HFF-Myc (cell line): ENCODE data around the gene TNFRSF12A.
"Not testable (repeated sequence)": the region's sequence is repeated elsewhere in the genome, so short reads cannot be mapped to it uniquely, and the experiment has no call there.

Source experiments
- DNase-seq: peaks from one replicate; pipeline ENCODE4 v3.0.0-alpha.2; 2011; ENCODE audit warnings: low read depth; ENCODE audit errors: extremely low read depth
- H3K4me3 ChIP-seq: replicated peaks from 2 replicates; pipeline ENCODE4 v1.5.1; 2011; ENCODE audit warnings: low read depth, mild to moderate bottlenecking, control low read depth, low read length
- CTCF ChIP-seq: IDR thresholded peaks from 2 replicates; pipeline ENCODE4 v1.5.1; 2012; ENCODE audit warnings: mild to moderate bottlenecking, low read depth, low read length, control low read depth; ENCODE audit errors: missing control alignments

TNFRSF12A gene

GRCh38 chr16:3066440-3066748 lies 46.2 kb downstream of the TNFRSF12A start:
- H3K4me3 ChIP-seq = peak overlapping the region; percentile 30; the same call in 1 of the 2 replicates
- DNase-seq = no peak
- no peak for TF ChIP-seq CTCF

- no peak for TF ChIP-seq CTCF
- no peak overlapping the region for H3K4me3 ChIP-seq
- no peak for DNase-seq
Measured at GRCh38 chr16:3068487-3068886, 48.3 kb downstream of the TNFRSF12A start.

GRCh38 chr16:3069146-3069545 lies 49.0 kb downstream of the TNFRSF12A start:
- not testable (repeated sequence) for DNase-seq, H3K4me3 ChIP-seq

GRCh38 chr16:3070608-3071111 lies 50.5 kb downstream of the TNFRSF12A start:
- no peak overlapping the region for H3K4me3 ChIP-seq
- DNase-seq = no peak
- TF ChIP-seq CTCF = no peak

GRCh38 chr16:3071655-3072054 lies 51.5 kb downstream of the TNFRSF12A start:
- H3K4me3 ChIP-seq = no peak overlapping the region
- no peak for TF ChIP-seq CTCF
- no peak for DNase-seq
